ENCODE results near the gene IFT20. TPM values are rescaled to one million over a fixed set of nuclear protein-coding genes. Genes with fewer than 3 reads are reported as not detected.

IFT20 gene
- total RNA-seq, 1 donor from 2014 or later, result 33.2 TPM

GRCh38 chr17:28280826-28281225 lies 54.4 kb downstream of the IFT20 start:
- DNase-seq (no peak), ATAC-seq (no peak)
- H3K9me3 ChIP-seq, result no peaks in the 10 kb centered on the region
- H3K4me1 ChIP-seq, result peaks cover 3% of the 10 kb centered on the region
- no peak overlapping the region for H3K27ac ChIP-seq
- peaks cover 4% of the 10 kb centered on the region for H3K27me3 ChIP-seq (ENCODE audit: low read depth)
- intact Hi-C loops (cut with DNase I), result no loop called here
- H3K4me3 ChIP-seq, result no peak overlapping the region
- H3K36me3 ChIP-seq, result no peaks in the 10 kb centered on the region
- no peak for TF ChIP-seq CTCF (IDR thresholded peaks at IDR 0.05)

GRCh38 chr17:28279411-28279810 lies 55.9 kb downstream of the IFT20 start:
- Histone ChIP-seq H3K4me1 (peaks cover 3% of the 10 kb centered on the region), H3K36me3 (no peaks in the 10 kb centered on the region), H3K27ac (no peak overlapping the region), H3K4me3 (no peak overlapping the region), H3K9me3 (no peaks in the 10 kb centered on the region), H3K27me3 (ENCODE audit: low read depth) (peaks cover 8% of the 10 kb centered on the region)
- no peak for TF ChIP-seq CTCF (IDR thresholded peaks at IDR 0.05)
- intact Hi-C loops (cut with DNase I), result no loop called here
- DNase-seq, result no peak
- no peak for ATAC-seq

Small RNAs within 50 kb of the gene (microRNA-seq; reads per million reads assigned to microRNA genes)
- gene MIR4723 (ENCODE audit: borderline number of aligned reads), result not detected

Other genes starting within 250 kb of the IFT20 start
- 51.5 TPM for gene TMEM97, start 16.3 kb downstream of the IFT20 start, total RNA-seq
- 56.1 TPM for gene TNFAIP1, start 289 bp upstream of the IFT20 start, total RNA-seq
- gene POLDIP2, start 22.1 kb upstream of the IFT20 start, total RNA-seq, result 54.7 TPM
- gene SEBOX, start 29.7 kb upstream of the IFT20 start, total RNA-seq, result not detected
- gene VTN, start 34.8 kb upstream of the IFT20 start, total RNA-seq, result 1.3 TPM
- 14.1 TPM for gene SARM1, start 36.2 kb upstream of the IFT20 start, total RNA-seq
- gene SLC46A1, start 70.7 kb upstream of the IFT20 start, total RNA-seq, result 23.3 TPM
- gene SLC13A2, start 138.2 kb upstream of the IFT20 start, total RNA-seq, result not detected
- 0.15 TPM for gene FOXN1, start 170.9 kb upstream of the IFT20 start, total RNA-seq
- gene UNC119, start 217.2 kb upstream of the IFT20 start, total RNA-seq, result 27.0 TPM
- gene PIGS, start 236.1 kb upstream of the IFT20 start, total RNA-seq, result 45.3 TPM
- 11.6 TPM for gene ALDOC, start 241.4 kb upstream of the IFT20 start, total RNA-seq

Measured in lower lobe of right lung (tissue), 2 donors.